IMR-90 (cell line): ENCODE measurements around the gene ZNF236. TPM values are rescaled to one million over a fixed set of nuclear protein-coding genes. Genes with fewer than 3 reads are reported as not detected.

Experiments
- ATAC-seq: fragments of 200-7000 bp; cut with Tn5 transposase; 2 replicates; pipeline ENCODE4 v1.9.1; 2020; ENCODE audit warnings: low read depth, mild to moderate bottlenecking, moderate library complexity
- BruUV-seq: library from RNA; stranded (reverse); fragments of 400-500 nt; replicated peaks from 2 replicates; lab custom pipeline; 2021; lab: Mats Ljungman, UMichigan
- CTCF ChIA-PET: fragments of 300-600 bp; formaldehyde crosslinking; extraction: SDS; loops from one replicate; lab custom pipeline; 2021; ENCODE audit warnings: antibody characterized with exemption; lab: Yijun Ruan, JAX
- POLR2A ChIA-PET: fragments of 300-600 bp; sonication (Branson Sonifier 250); formaldehyde crosslinking; loops from one replicate; lab custom pipeline; 2022; ENCODE audit warnings: antibody characterized with exemption; ENCODE audit not compliant: unreplicated experiment; lab: Charles Lee
- DNase-seq: peaks from one replicate; pipeline ENCODE4 v3.0.0; 2013
- H2AFZ ChIP-seq: replicated peaks from 2 replicates; pipeline ENCODE3; 2013; ENCODE audit warnings: low read length, mild to moderate bottlenecking; ENCODE audit not compliant: poor library complexity
- H2AK5ac ChIP-seq: 2 replicates; pipeline ENCODE4 v1.6.1; 2013; ENCODE audit warnings: low read depth, low read length, inconsistent platforms
- H2AK9ac ChIP-seq: replicated peaks from 2 replicates; pipeline ENCODE3; 2013; ENCODE audit warnings: mild to moderate bottlenecking, low read depth, low read length, moderate library complexity; ENCODE audit not compliant: poor library complexity
- H2BK120ac ChIP-seq: 2 replicates; pipeline ENCODE4 v1.6.1; 2013; ENCODE audit warnings: low read depth, low read length, inconsistent platforms
- H2BK15ac ChIP-seq: 3 replicates; pipeline ENCODE4 v1.6.1; 2013; ENCODE audit warnings: low read depth, low read length, inconsistent platforms
- H2BK20ac ChIP-seq: 2 replicates; pipeline ENCODE4 v1.6.1; 2013; ENCODE audit warnings: low read depth, mild to moderate bottlenecking, inconsistent platforms, low read length, moderate library complexity
- H2BK5ac ChIP-seq: 2 replicates; pipeline ENCODE4 v1.6.1; 2013; ENCODE audit warnings: mild to moderate bottlenecking, low read depth, low read length, inconsistent platforms; ENCODE audit not compliant: poor library complexity, severe bottlenecking
- H3K14ac ChIP-seq: replicated peaks from 2 replicates; pipeline ENCODE4 v1.6.1; 2013; ENCODE audit warnings: low read depth, low read length, inconsistent platforms
- H3K18ac ChIP-seq: 2 replicates; pipeline ENCODE4 v1.6.1; 2013; ENCODE audit warnings: low read depth, low read length, control low read depth
- H3K23ac ChIP-seq: 2 replicates; pipeline ENCODE4 v1.6.1; 2013; ENCODE audit warnings: low read depth, low read length, inconsistent platforms
- H3K27ac ChIP-seq: 2 replicates; pipeline ENCODE4 v1.5.1; 2013; ENCODE audit warnings: mild to moderate bottlenecking, control low read depth, low read length; ENCODE audit not compliant: insufficient read depth
- H3K27me3 ChIP-seq: 2 replicates; pipeline ENCODE4 v1.6.1; 2013; ENCODE audit warnings: low read length; ENCODE audit not compliant: control insufficient read depth, insufficient read depth
- H3K36me3 ChIP-seq: 2 replicates; pipeline ENCODE4 v1.6.1; 2013; ENCODE audit warnings: low read length, mixed read lengths; ENCODE audit not compliant: control insufficient read depth, insufficient read depth
- H3K4ac ChIP-seq: 2 replicates; pipeline ENCODE4 v1.6.1; 2013; ENCODE audit warnings: low read depth, low read length, inconsistent platforms
- H3K4me1 ChIP-seq: 2 replicates; pipeline ENCODE4 v1.6.1; 2013; ENCODE audit warnings: low read length, mixed read lengths; ENCODE audit not compliant: control insufficient read depth, insufficient read depth
- H3K4me2 ChIP-seq: 2 replicates; pipeline ENCODE4 v1.6.1; 2013; ENCODE audit warnings: low read depth, mild to moderate bottlenecking, control low read depth, low read length, moderate library complexity
- H3K4me3 ChIP-seq: 2 replicates; pipeline ENCODE4 v1.5.1; 2013; ENCODE audit warnings: low read depth, mild to moderate bottlenecking, control low read depth, low read length, moderate library complexity; ENCODE audit not compliant: insufficient read depth
- H3K56ac ChIP-seq: 2 replicates; pipeline ENCODE4 v1.6.1; 2013; ENCODE audit warnings: low read length, inconsistent platforms; ENCODE audit not compliant: insufficient read depth; ENCODE audit errors: extremely low read depth
- H3K79me1 ChIP-seq, 2 experiments: 2 replicates each; pipeline ENCODE4 v1.6.1; 2013; ENCODE audit warnings: low read length in 2 of 2, inconsistent platforms in 1 of 2, low read depth in 1 of 2
- H3K9ac ChIP-seq: 2 replicates; pipeline ENCODE4 v1.6.1; 2013; ENCODE audit warnings: low read depth, low read length, control low read depth
- H3K9me1 ChIP-seq: 2 replicates; pipeline ENCODE4 v1.6.1; 2013; ENCODE audit warnings: low read length, inconsistent platforms; ENCODE audit not compliant: insufficient read depth
- H3K9me3 ChIP-seq: 2 replicates; pipeline ENCODE4 v1.6.1; 2013; ENCODE audit warnings: low read length; ENCODE audit not compliant: control insufficient read depth, insufficient read depth
- H4K20me1 ChIP-seq: 2 replicates; pipeline ENCODE4 v1.6.1; 2013; ENCODE audit warnings: low read length, inconsistent platforms; ENCODE audit not compliant: insufficient read depth
- H4K5ac ChIP-seq: 2 replicates; pipeline ENCODE4 v1.6.1; 2013; ENCODE audit warnings: mild to moderate bottlenecking, low read depth, low read length, control low read depth
- H4K8ac ChIP-seq, 2 experiments: 2 replicates each; pipeline ENCODE4 v1.6.1; 2013; ENCODE audit warnings: low read depth in 2 of 2, low read length in 2 of 2, control low read depth in 1 of 2, inconsistent platforms in 1 of 2
- H4K91ac ChIP-seq: 2 replicates; pipeline ENCODE4 v1.6.1; 2013; ENCODE audit warnings: low read depth, low read length, inconsistent platforms; ENCODE audit not compliant: insufficient read depth
- BHLHE40 ChIP-seq: fragments of 150-350 bp; IDR thresholded peaks from 2 replicates; pipeline ENCODE4 v1.6.1; 2016; ENCODE audit warnings: mild to moderate bottlenecking, low read depth, low read length
- CEBPB ChIP-seq: IDR thresholded peaks from 2 replicates; pipeline ENCODE4 v1.6.1; 2012; ENCODE audit warnings: low read depth, low read length, improper control_type of control experiment
- FOS ChIP-seq: fragments of 150-350 bp; IDR thresholded peaks from 2 replicates; pipeline ENCODE4 v1.6.1; 2016; ENCODE audit warnings: low read depth, low read length
- NFE2L2 ChIP-seq: fragments of 150-350 bp; IDR thresholded peaks from 2 replicates; pipeline ENCODE4 v1.6.1; 2016; ENCODE audit warnings: low read depth, mild to moderate bottlenecking, low read length
- POLR2A ChIP-seq: IDR thresholded peaks from 2 replicates; pipeline ENCODE4 v1.6.1; 2012; ENCODE audit warnings: mild to moderate bottlenecking, low read depth, low read length
- RFX5 ChIP-seq: IDR thresholded peaks from 2 replicates; pipeline ENCODE4 v1.8.0; 2012; ENCODE audit warnings: low read depth, mild to moderate bottlenecking, low read length, moderate library complexity
- whole genome bisulfite sequencing, 2 experiments: methylation state at CpG; one replicate each; pipeline versions ENCODE4 v1.1.5 to v1.1.7; 2013; ENCODE audit warnings: missing lambda C conversion rate in 2 of 2; ENCODE audit not compliant: insufficient read length in 1 of 2; ENCODE audit errors: extremely low coverage in 2 of 2; 5-methylcytosine and 5-hydroxymethylcytosine counted together
- dilution Hi-C: fragments of 300-500 bp; cut with HindIII; formaldehyde crosslinking; loops from one replicate; pipeline ENCODE4 v1.14.3; 2018; ENCODE audit warnings: low sequenced_read_pairs; ENCODE audit not compliant: unreplicated experiment
- in situ Hi-C: fragments of 300-500 bp; cut with MboI; formaldehyde crosslinking; loops from 3 replicates; pipeline ENCODE4 v1.14.3; 2019; ENCODE audit warnings: low sequenced_read_pairs, inconsistent platforms, mixed read lengths
- intact Hi-C: fragments of 100-400 bp; cut with micrococcal nuclease; formaldehyde crosslinking; loops from 2 replicates; pipeline ENCODE4 v1.10.0; 2022
- polyA plus RNA-seq, 3 experiments: library from polyadenylated mRNA; depleted of rRNA; stranded (reverse); fragments of >200 nt; gene quantifications; 2 replicates each; pipeline ENCODE4 v1.2.3, GENCODE V29; 2012; ENCODE audit warnings: low replicate concordance in 1 of 3
- total RNA-seq: library from RNA; depleted of rRNA; stranded (reverse); fragments of >200 nt; gene quantifications from 2 replicates; pipeline ENCODE4 v1.2.3, GENCODE V29; 2012
- TF ChIP-seq, protein P1 (sequence below): conservative IDR thresholded peaks from 2 replicates; pipeline ENCODE4 v1.5.1; 2012; ENCODE audit warnings: mild to moderate bottlenecking, low read depth, low read length, improper control_type of control experiment
- TF ChIP-seq, protein P2 (sequence below): fragments of 150-350 bp; IDR thresholded peaks from 2 replicates; pipeline ENCODE4 v1.6.1; 2016; ENCODE audit warnings: low read depth, mild to moderate bottlenecking, low read length, moderate library complexity, borderline replicate concordance

Gene ZNF236
- total and polyA plus RNA-seq, 2 of the 4 experiments (the other 2 are of a cell fraction): 3.6 to 9.7 TPM

DNA sequence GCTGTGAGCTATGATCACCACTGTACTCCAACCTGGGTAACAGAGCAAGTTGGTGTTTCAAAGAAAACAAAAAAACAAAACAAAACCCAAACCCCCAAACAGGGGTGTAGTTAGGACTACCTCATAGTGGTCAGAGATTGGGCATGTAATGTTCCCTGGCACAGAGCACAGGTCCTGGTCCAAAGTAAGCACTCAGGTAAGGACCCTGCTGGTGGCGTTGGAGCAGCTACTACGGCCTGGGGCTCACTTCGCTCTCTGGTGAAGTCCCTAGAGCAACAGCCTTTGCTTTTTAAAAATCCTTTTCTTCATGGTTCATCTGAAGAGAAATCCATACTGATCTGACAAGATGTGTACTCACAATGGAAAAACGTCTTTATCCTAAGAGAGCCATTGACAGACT lies 130.4 kb downstream of the ZNF236 start:
- H3K4me2 ChIP-seq: no peak overlapping the region
- H3K14ac ChIP-seq: no peak overlapping the region
- in situ Hi-C loops (no loop called here), intact Hi-C loops (no loop called here), dilution Hi-C loops (no loop called here)
- no CpG with 5 or more reads among the region's 4 CpGs for WGBS, 2 experiments
- no peaks in the 10 kb centered on the region for H4K20me1 ChIP-seq
- POLR2A ChIA-PET: no interaction called here
- H3K4me1 ChIP-seq: no peaks in the 10 kb centered on the region; the same call in 1 of the 2 replicates
- H2AFZ ChIP-seq: no peak overlapping the region
- H3K9me1 ChIP-seq: peaks cover 8% of the 10 kb centered on the region
- no peak overlapping the region for H4K91ac ChIP-seq
- H2BK120ac ChIP-seq: no peak overlapping the region
- H3K36me3 ChIP-seq: peaks cover 28% of the 10 kb centered on the region
- no peak overlapping the region for H3K23ac ChIP-seq
- no TSS peak for BruUV-seq
- no peak overlapping the region for H4K8ac ChIP-seq
- H3K18ac ChIP-seq: no peak overlapping the region
- H3K4ac ChIP-seq: no peak overlapping the region
- TF ChIP-seq POLR2A (no peak), BHLHE40 (no peak), NFE2L2 (no peak), CEBPB (no peak), FOS (no peak), RFX5 (no peak)
- TF ChIP-seq, protein P1, sequence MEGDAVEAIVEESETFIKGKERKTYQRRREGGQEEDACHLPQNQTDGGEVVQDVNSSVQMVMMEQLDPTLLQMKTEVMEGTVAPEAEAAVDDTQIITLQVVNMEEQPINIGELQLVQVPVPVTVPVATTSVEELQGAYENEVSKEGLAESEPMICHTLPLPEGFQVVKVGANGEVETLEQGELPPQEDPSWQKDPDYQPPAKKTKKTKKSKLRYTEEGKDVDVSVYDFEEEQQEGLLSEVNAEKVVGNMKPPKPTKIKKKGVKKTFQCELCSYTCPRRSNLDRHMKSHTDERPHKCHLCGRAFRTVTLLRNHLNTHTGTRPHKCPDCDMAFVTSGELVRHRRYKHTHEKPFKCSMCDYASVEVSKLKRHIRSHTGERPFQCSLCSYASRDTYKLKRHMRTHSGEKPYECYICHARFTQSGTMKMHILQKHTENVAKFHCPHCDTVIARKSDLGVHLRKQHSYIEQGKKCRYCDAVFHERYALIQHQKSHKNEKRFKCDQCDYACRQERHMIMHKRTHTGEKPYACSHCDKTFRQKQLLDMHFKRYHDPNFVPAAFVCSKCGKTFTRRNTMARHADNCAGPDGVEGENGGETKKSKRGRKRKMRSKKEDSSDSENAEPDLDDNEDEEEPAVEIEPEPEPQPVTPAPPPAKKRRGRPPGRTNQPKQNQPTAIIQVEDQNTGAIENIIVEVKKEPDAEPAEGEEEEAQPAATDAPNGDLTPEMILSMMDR: no peak
- TF ChIP-seq, protein P2, sequence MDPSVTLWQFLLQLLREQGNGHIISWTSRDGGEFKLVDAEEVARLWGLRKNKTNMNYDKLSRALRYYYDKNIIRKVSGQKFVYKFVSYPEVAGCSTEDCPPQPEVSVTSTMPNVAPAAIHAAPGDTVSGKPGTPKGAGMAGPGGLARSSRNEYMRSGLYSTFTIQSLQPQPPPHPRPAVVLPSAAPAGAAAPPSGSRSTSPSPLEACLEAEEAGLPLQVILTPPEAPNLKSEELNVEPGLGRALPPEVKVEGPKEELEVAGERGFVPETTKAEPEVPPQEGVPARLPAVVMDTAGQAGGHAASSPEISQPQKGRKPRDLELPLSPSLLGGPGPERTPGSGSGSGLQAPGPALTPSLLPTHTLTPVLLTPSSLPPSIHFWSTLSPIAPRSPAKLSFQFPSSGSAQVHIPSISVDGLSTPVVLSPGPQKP: no peak
- H3K27ac ChIP-seq: no peak overlapping the region
- no peak overlapping the region for H2BK15ac ChIP-seq
- DNase-seq (no peak), ATAC-seq (no peak)
- H2AK5ac ChIP-seq: no peak overlapping the region
- no peaks in the 10 kb centered on the region for H3K27me3 ChIP-seq
- no peak overlapping the region for H4K5ac ChIP-seq
- CTCF ChIA-PET: interaction anchor here (0.7 kb wide), 1 partner anchor 50 kb away, joined by 4 read pairs; no protein-coding TSS in a partner anchor
- no peak overlapping the region for H2BK5ac ChIP-seq
- H3K79me1 ChIP-seq: no peaks in the 10 kb centered on the region
- H3K9ac ChIP-seq: no peak overlapping the region
- no peak overlapping the region for H3K56ac ChIP-seq
- no peak overlapping the region for H3K4me3 ChIP-seq
- no peaks in the 10 kb centered on the region for H3K9me3 ChIP-seq
- H2BK20ac ChIP-seq: no peak overlapping the region
- H2AK9ac ChIP-seq: no peak overlapping the region
